Measurements from ENCODE around the gene SUMO1.
"Not testable (repeated sequence)": the region's sequence is repeated elsewhere in the genome, so short reads cannot be mapped to it uniquely, and the experiment has no call there.

SUMO1 gene

GRCh38 chr2:202238234-202239197 is at the start of gene SUMO1:
Gene SUMO1 (minus strand): TSS chr2:202238597. CDS start chr2:202238451, 146 bp downstream.
- DNase-seq (ENCODE audit: low read depth): peak; percentile 80

- DNase-seq (ENCODE audit: low read depth): no peak
Measured at GRCh38 chr2:202286595-202286994, 48.2 kb upstream of the SUMO1 start.

GRCh38 chr2:202278944-202279343 is 40.5 kb upstream of the SUMO1 start:
- DNase-seq (ENCODE audit: low read depth): peak; percentile 53

GRCh38 chr2:202278036-202278760 is 39.8 kb upstream of the SUMO1 start:
- DNase-seq (ENCODE audit: low read depth): peak; percentile 76

- DNase-seq (ENCODE audit: low read depth): peak; percentile 4
Measured at GRCh38 chr2:202276078-202276720, 37.8 kb upstream of the SUMO1 start.

- no peak for DNase-seq (ENCODE audit: low read depth)
Measured at GRCh38 chr2:202270487-202270886, 32.1 kb upstream of the SUMO1 start.

- peak; percentile 48 for DNase-seq (ENCODE audit: low read depth)
Measured at GRCh38 chr2:202269585-202269984, 31.2 kb upstream of the SUMO1 start.

- no peak for DNase-seq (ENCODE audit: low read depth)
Measured at GRCh38 chr2:202267495-202267894, 29.1 kb upstream of the SUMO1 start.

- DNase-seq (ENCODE audit: low read depth): peak; percentile 93
Measured at GRCh38 chr2:202265467-202266277, 27.3 kb upstream of the SUMO1 start, which contains the start of gene NOP58. Gene NOP58 (plus strand): TSS chr2:202265763. CDS start chr2:202265942, 179 bp downstream.

GRCh38 chr2:202261531-202261930 is 23.1 kb upstream of the SUMO1 start:
- peak; percentile 39 for DNase-seq (ENCODE audit: low read depth)

- no peak for DNase-seq (ENCODE audit: low read depth)
Measured at GRCh38 chr2:202251494-202251893, 13.1 kb upstream of the SUMO1 start.

GRCh38 chr2:202249521-202250253 is 11.3 kb upstream of the SUMO1 start:
- no peak for DNase-seq (ENCODE audit: low read depth)

GRCh38 chr2:202247710-202248109 is 9.3 kb upstream of the SUMO1 start:
- DNase-seq (ENCODE audit: low read depth): not testable (repeated sequence)

GRCh38 chr2:202237787-202238233 is 587 bp downstream of the SUMO1 start:
- peak; percentile 11 for DNase-seq (ENCODE audit: low read depth)

- no peak for DNase-seq (ENCODE audit: low read depth)
Measured at GRCh38 chr2:202221873-202222272, 16.5 kb downstream of the SUMO1 start.

GRCh38 chr2:202215179-202215578 is 23.2 kb downstream of the SUMO1 start:
- peak; percentile 43 for DNase-seq (ENCODE audit: low read depth)

GRCh38 chr2:202208526-202208925 is 29.9 kb downstream of the SUMO1 start:
- no peak for DNase-seq (ENCODE audit: low read depth)

GRCh38 chr2:202204855-202205254 is 33.5 kb downstream of the SUMO1 start:
- no peak for DNase-seq (ENCODE audit: low read depth)

GRCh38 chr2:202203348-202203747 is 35.0 kb downstream of the SUMO1 start:
- no peak for DNase-seq (ENCODE audit: low read depth)

Measured in fibroblast of gingiva (primary cell).